Lower leg skin (tissue), 3 donors: ENCODE measurements around the gene AAMP.

Source experiments
- CTCF ChIP-seq, 3 donors: fragments of 450-650 bp; IDR thresholded peaks; one replicate each; pipeline ENCODE4 v1.5.1; 2016; ENCODE audit warnings: antibody characterized with exemption in 3 of 3, mild to moderate bottlenecking in 3 of 3, moderate library complexity in 2 of 3
- POLR2A ChIP-seq, 2 donors: fragments of 450-650 bp; IDR thresholded peaks; one replicate each; pipeline ENCODE4 v1.6.1; 2016 to 2017; ENCODE audit warnings: antibody characterized with exemption in 2 of 2, mild to moderate bottlenecking in 1 of 2, moderate library complexity in 1 of 2

GRCh38 chr2:218217360-218218267 is 52.3 kb downstream of the AAMP start:
- TF ChIP-seq POLR2A (IDR thresholded peaks at IDR 0.05) (no peak), CTCF (IDR thresholded peaks at IDR 0.05) (peak in 1 of 3 donors; percentile 15)
